Activated naive CD8-positive, alpha-beta T cell (primary cell): ENCODE data around the gene VAV2.
"Not testable (repeated sequence)": the region's sequence is repeated elsewhere in the genome, so short reads cannot be mapped to it uniquely, and the experiment has no call there.

Experiments
- H3K27ac Mint-ChIP-seq: one replicate; pipeline ENCODE4 v1.8.0; 2021; ENCODE audit warnings: mixed read lengths
- H3K27me3 Mint-ChIP-seq: one replicate; pipeline ENCODE4 v1.8.0; 2021; ENCODE audit warnings: mixed read lengths
- H3K36me3 Mint-ChIP-seq: one replicate; pipeline ENCODE4 v1.8.0; 2021; ENCODE audit warnings: mixed read lengths
- H3K4me1 Mint-ChIP-seq: one replicate; pipeline ENCODE4 v1.8.0; 2021; ENCODE audit warnings: low read depth, mixed read lengths
- H3K4me3 Mint-ChIP-seq: one replicate; pipeline ENCODE4 v1.8.0; 2021; ENCODE audit warnings: mild to moderate bottlenecking, mixed read lengths
- H3K9me3 Mint-ChIP-seq: one replicate; pipeline ENCODE4 v1.8.0; 2021; ENCODE audit warnings: low read depth, mixed read lengths

The VAV2 gene

GRCh38 chr9:133768859-133769510 lies 223.1 kb downstream of the VAV2 start:
- H3K36me3 Mint-ChIP-seq, result peaks cover 17% of the 10 kb centered on the region
- no peak overlapping the region for H3K4me3 Mint-ChIP-seq
- H3K27me3 Mint-ChIP-seq, result no peaks in the 10 kb centered on the region
- no peak overlapping the region for H3K27ac Mint-ChIP-seq
- no peaks in the 10 kb centered on the region for H3K4me1 Mint-ChIP-seq
- H3K9me3 Mint-ChIP-seq, result peaks cover 6% of the 10 kb centered on the region

GRCh38 chr9:133768371-133768858 lies 223.7 kb downstream of the VAV2 start:
- H3K27ac Mint-ChIP-seq, result no peak overlapping the region
- H3K27me3 Mint-ChIP-seq, result no peaks in the 10 kb centered on the region
- no peaks in the 10 kb centered on the region for H3K4me1 Mint-ChIP-seq
- no peak overlapping the region for H3K4me3 Mint-ChIP-seq
- H3K36me3 Mint-ChIP-seq, result peaks cover 17% of the 10 kb centered on the region
- H3K9me3 Mint-ChIP-seq, result peaks cover 6% of the 10 kb centered on the region

- H3K36me3 Mint-ChIP-seq, result peaks cover 17% of the 10 kb centered on the region
- H3K9me3 Mint-ChIP-seq, result peaks cover 6% of the 10 kb centered on the region
- no peak overlapping the region for H3K4me3 Mint-ChIP-seq
- H3K4me1 Mint-ChIP-seq, result no peaks in the 10 kb centered on the region
- no peaks in the 10 kb centered on the region for H3K27me3 Mint-ChIP-seq
- H3K27ac Mint-ChIP-seq, result no peak overlapping the region
These were observed 224.5 kb downstream of the VAV2 start for GRCh38 chr9:133767625-133768024.

GRCh38 chr9:133767008-133767407 lies 225.1 kb downstream of the VAV2 start:
- Mint-ChIP-seq H3K4me1 (no peaks in the 10 kb centered on the region), H3K4me3 (no peak overlapping the region), H3K27me3 (no peaks in the 10 kb centered on the region), H3K36me3 (peaks cover 17% of the 10 kb centered on the region), H3K27ac (no peak overlapping the region), H3K9me3 (peaks cover 6% of the 10 kb centered on the region)

GRCh38 chr9:133766234-133766633 lies 225.9 kb downstream of the VAV2 start:
- H3K27ac Mint-ChIP-seq, H3K4me1 Mint-ChIP-seq, H3K4me3 Mint-ChIP-seq, H3K27me3 Mint-ChIP-seq, H3K9me3 Mint-ChIP-seq: not testable (repeated sequence)
- H3K36me3 Mint-ChIP-seq, result peaks cover 17% of the 10 kb centered on the region

GRCh38 chr9:133763272-133764183 lies 228.6 kb downstream of the VAV2 start:
- Mint-ChIP-seq H3K4me1 (no peaks in the 10 kb centered on the region), H3K27ac (no peak overlapping the region), H3K4me3 (no peak overlapping the region), H3K36me3 (peaks cover 17% of the 10 kb centered on the region), H3K27me3 (no peaks in the 10 kb centered on the region), H3K9me3 (peaks cover 6% of the 10 kb centered on the region)

GRCh38 chr9:133762488-133763271 lies 229.4 kb downstream of the VAV2 start:
- Mint-ChIP-seq H3K9me3 (peaks cover 6% of the 10 kb centered on the region), H3K4me1 (no peaks in the 10 kb centered on the region), H3K27me3 (no peaks in the 10 kb centered on the region), H3K27ac (no peak overlapping the region), H3K36me3 (peaks cover 14% of the 10 kb centered on the region), H3K4me3 (no peak overlapping the region)

- H3K27me3 Mint-ChIP-seq, result no peaks in the 10 kb centered on the region
- peaks cover 12% of the 10 kb centered on the region for H3K36me3 Mint-ChIP-seq
- peaks cover 6% of the 10 kb centered on the region for H3K9me3 Mint-ChIP-seq
- H3K4me3 Mint-ChIP-seq, result no peak overlapping the region
- no peak overlapping the region for H3K27ac Mint-ChIP-seq
- no peaks in the 10 kb centered on the region for H3K4me1 Mint-ChIP-seq
These were observed 230.4 kb downstream of the VAV2 start for GRCh38 chr9:133761641-133762248.

- peaks cover 6% of the 10 kb centered on the region for H3K36me3 Mint-ChIP-seq
- H3K27me3 Mint-ChIP-seq, result no peaks in the 10 kb centered on the region
- H3K27ac Mint-ChIP-seq, result no peak overlapping the region
- H3K4me1 Mint-ChIP-seq, result no peaks in the 10 kb centered on the region
- H3K9me3 Mint-ChIP-seq, result peaks cover 6% of the 10 kb centered on the region
- H3K4me3 Mint-ChIP-seq, result no peak overlapping the region
These were observed 231.3 kb downstream of the VAV2 start for GRCh38 chr9:133760713-133761290.

- H3K27ac Mint-ChIP-seq, result no peak overlapping the region
- peaks cover 2% of the 10 kb centered on the region for H3K27me3 Mint-ChIP-seq
- H3K4me1 Mint-ChIP-seq, result no peaks in the 10 kb centered on the region
- peaks cover 2% of the 10 kb centered on the region for H3K36me3 Mint-ChIP-seq
- H3K4me3 Mint-ChIP-seq, result no peak overlapping the region
- H3K9me3 Mint-ChIP-seq, result peaks cover 6% of the 10 kb centered on the region
These were observed 232.2 kb downstream of the VAV2 start for GRCh38 chr9:133759946-133760345.

GRCh38 chr9:133759146-133759900 lies 232.8 kb downstream of the VAV2 start:
- Mint-ChIP-seq H3K4me3 (no peak overlapping the region), H3K27ac (no peak overlapping the region), H3K36me3 (no peaks in the 10 kb centered on the region), H3K27me3 (peaks cover 2% of the 10 kb centered on the region), H3K9me3 (peaks cover 1% of the 10 kb centered on the region), H3K4me1 (no peaks in the 10 kb centered on the region)

GRCh38 chr9:133758228-133758627 lies 233.9 kb downstream of the VAV2 start:
- Mint-ChIP-seq H3K27ac (no peak overlapping the region), H3K36me3 (no peaks in the 10 kb centered on the region), H3K4me1 (no peaks in the 10 kb centered on the region), H3K9me3 (no peaks in the 10 kb centered on the region), H3K27me3 (peaks cover 5% of the 10 kb centered on the region), H3K4me3 (no peak overlapping the region)

- H3K4me3 Mint-ChIP-seq, result no peak overlapping the region
- no peaks in the 10 kb centered on the region for H3K4me1 Mint-ChIP-seq
- no peaks in the 10 kb centered on the region for H3K36me3 Mint-ChIP-seq
- no peaks in the 10 kb centered on the region for H3K9me3 Mint-ChIP-seq
- H3K27me3 Mint-ChIP-seq, result peaks cover 19% of the 10 kb centered on the region
- no peak overlapping the region for H3K27ac Mint-ChIP-seq
These were observed 237.4 kb downstream of the VAV2 start for GRCh38 chr9:133754688-133755227.
